GM12878 (cell line): ENCODE measurements around the gene RPS6KL1. TPM values are rescaled to one million over a fixed set of nuclear protein-coding genes. Genes with fewer than 3 reads are reported as not detected.

Experiments
- GATAD2B ChIP-seq: fragments of 450-650 bp; conservative IDR thresholded peaks from 2 replicates; pipeline ENCODE4 v1.6.1; 2017; ENCODE audit warnings: low read depth, mild to moderate bottlenecking, moderate library complexity
- MEF2A ChIP-seq: IDR thresholded peaks from 2 replicates; pipeline ENCODE4 v1.6.1; 2011; ENCODE audit warnings: low read depth, mild to moderate bottlenecking, low read length, moderate library complexity; ENCODE audit not compliant: insufficient read depth
- MTA2 ChIP-seq: fragments of 450-650 bp; IDR thresholded peaks from 2 replicates; pipeline ENCODE4 v1.6.1; 2016; ENCODE audit warnings: low read depth, mild to moderate bottlenecking, moderate library complexity
- PML ChIP-seq: IDR thresholded peaks from 2 replicates; pipeline ENCODE4 v1.6.1; 2012; ENCODE audit warnings: low read length, inconsistent platforms
- RAD21 ChIP-seq: IDR thresholded peaks from 2 replicates; pipeline ENCODE4 v1.6.1; 2011; ENCODE audit warnings: mild to moderate bottlenecking, low read depth, low read length, moderate library complexity; ENCODE audit not compliant: insufficient read depth
- SMC3 ChIP-seq: IDR thresholded peaks from 2 replicates; pipeline ENCODE4 v1.6.1; 2011; ENCODE audit warnings: low read length, improper control_type of control experiment, borderline replicate concordance
- YY1 ChIP-seq: IDR thresholded peaks from 2 replicates; pipeline ENCODE4 v1.6.1; 2011; ENCODE audit warnings: low read depth, mild to moderate bottlenecking, low read length
- polyA plus RNA-seq, 11 experiments: library from polyadenylated mRNA; depleted of rRNA in 4 of 11; unstranded in 6 of 11; stranded (reverse) in 5 of 11; fragments of >200 nt; fragmentation: Nextera tagmentation in 4 of 11; fragmentation: Illumina TruSeq in 1 of 11; extraction: Ambion mirVana in 4 of 11; extraction: Trizol in 1 of 11; gene quantifications; 1 replicate in 1 of 11; 2 replicates in 10 of 11; pipeline versions ENCODE4 v1.2.1 to v1.2.3, GENCODE V29; 2011 to 2016; ENCODE audit warnings: inconsistent platforms in 2 of 11, missing spikeins in 2 of 11, low read depth in 1 of 11
- total RNA-seq, 4 experiments: library from RNA; depleted of rRNA in 3 of 4; stranded (reverse); fragments of >200 nt in 3 of 4; fragmentation: Illumina TruSeq in 1 of 4; extraction: Trizol in 1 of 4; gene quantifications; 2 replicates each; pipeline versions ENCODE4 v1.2.1 to v1.2.3, GENCODE V29; 2013 to 2021
- TF ChIP-seq, protein P1 (sequence below): fragments of 450-650 bp; IDR thresholded peaks from 2 replicates; pipeline ENCODE4 v1.6.1; 2017; ENCODE audit warnings: mild to moderate bottlenecking, low read depth, inconsistent platforms; ENCODE audit not compliant: poor library complexity, severe bottlenecking
- TF ChIP-seq, protein P2 (sequence below): IDR thresholded peaks from 2 replicates; pipeline ENCODE4 v1.6.1; 2012; ENCODE audit warnings: improper control_type of control experiment, low read depth, low read length; ENCODE audit not compliant: insufficient replicate concordance
- TF ChIP-seq, protein P3 (sequence below): fragments of 450-650 bp; IDR thresholded peaks from 2 replicates; pipeline ENCODE4 v1.6.1; 2014; ENCODE audit warnings: mild to moderate bottlenecking
- TF ChIP-seq, protein P4 (sequence below): fragments of 450-650 bp; IDR thresholded peaks from 2 replicates; pipeline ENCODE4 v1.6.1; 2017; ENCODE audit warnings: mild to moderate bottlenecking
- TF ChIP-seq, protein P5 (sequence below): IDR thresholded peaks from 2 replicates; pipeline ENCODE4 v1.6.1; 2011; ENCODE audit warnings: low read depth, low read length, improper control_type of control experiment, borderline replicate concordance
- TF ChIP-seq, protein P6 (sequence below): IDR thresholded peaks from 2 replicates; pipeline ENCODE4 v1.6.1; 2012; ENCODE audit warnings: mild to moderate bottlenecking, low read depth, low read length

Gene RPS6KL1
- total and polyA plus RNA-seq, 10 of the 15 experiments (the other 5 are each of a cell fraction or from before 2014, with no cell fraction given): 0.04 to 4.2 (median 2.0) TPM

DNA sequence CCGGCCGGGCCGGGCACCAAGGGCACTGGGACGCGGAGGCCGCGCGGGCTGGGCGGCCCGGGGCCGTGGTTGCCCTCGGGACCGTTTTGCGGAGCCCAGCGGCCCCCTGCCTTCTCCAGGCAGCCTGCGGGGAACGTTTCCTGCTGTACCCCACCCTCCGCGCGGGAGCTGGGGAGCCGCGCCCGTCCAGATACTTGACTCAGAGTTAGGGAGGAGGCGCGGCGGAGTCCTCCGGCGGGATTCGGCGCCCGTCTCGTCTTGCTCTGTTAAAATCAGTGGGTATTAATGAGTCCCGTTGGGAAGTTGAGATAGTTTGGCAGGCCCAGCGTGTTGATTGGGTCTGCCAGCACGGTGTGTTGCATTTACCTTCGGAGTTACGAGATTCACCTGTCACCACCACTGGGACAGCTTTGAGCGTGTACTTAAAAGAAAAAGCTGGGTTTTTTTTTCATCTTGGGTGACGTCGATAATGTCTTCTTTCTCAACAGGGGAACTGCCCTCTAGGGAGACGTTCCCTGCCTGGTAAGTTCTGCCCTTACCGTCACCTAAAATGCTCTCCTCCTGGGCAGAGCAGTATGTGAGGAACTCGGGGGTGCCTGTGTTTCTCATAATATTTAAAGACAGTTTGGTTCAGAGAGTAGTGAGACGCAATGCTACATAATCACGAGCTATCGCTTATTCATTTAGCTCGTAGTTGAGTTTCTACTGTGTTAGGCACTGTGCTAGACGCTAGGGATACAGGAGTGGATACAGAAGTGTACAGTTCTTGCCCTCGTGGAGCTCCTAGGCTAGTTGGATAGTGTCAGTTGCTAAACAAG, 40.7 kb downstream of the RPS6KL1 start (continued):
- peak; percentile 89; the same call in 1 of the 2 replicates for TF ChIP-seq GATAD2B
- TF ChIP-seq, protein P1, sequence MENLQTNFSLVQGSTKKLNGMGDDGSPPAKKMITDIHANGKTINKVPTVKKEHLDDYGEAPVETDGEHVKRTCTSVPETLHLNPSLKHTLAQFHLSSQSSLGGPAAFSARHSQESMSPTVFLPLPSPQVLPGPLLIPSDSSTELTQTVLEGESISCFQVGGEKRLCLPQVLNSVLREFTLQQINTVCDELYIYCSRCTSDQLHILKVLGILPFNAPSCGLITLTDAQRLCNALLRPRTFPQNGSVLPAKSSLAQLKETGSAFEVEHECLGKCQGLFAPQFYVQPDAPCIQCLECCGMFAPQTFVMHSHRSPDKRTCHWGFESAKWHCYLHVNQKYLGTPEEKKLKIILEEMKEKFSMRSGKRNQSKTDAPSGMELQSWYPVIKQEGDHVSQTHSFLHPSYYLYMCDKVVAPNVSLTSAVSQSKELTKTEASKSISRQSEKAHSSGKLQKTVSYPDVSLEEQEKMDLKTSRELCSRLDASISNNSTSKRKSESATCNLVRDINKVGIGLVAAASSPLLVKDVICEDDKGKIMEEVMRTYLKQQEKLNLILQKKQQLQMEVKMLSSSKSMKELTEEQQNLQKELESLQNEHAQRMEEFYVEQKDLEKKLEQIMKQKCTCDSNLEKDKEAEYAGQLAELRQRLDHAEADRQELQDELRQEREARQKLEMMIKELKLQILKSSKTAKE: no peak
- TF ChIP-seq RAD21: no peak
- TF ChIP-seq SMC3: no peak
- no peak for TF ChIP-seq PML
- TF ChIP-seq, protein P2, sequence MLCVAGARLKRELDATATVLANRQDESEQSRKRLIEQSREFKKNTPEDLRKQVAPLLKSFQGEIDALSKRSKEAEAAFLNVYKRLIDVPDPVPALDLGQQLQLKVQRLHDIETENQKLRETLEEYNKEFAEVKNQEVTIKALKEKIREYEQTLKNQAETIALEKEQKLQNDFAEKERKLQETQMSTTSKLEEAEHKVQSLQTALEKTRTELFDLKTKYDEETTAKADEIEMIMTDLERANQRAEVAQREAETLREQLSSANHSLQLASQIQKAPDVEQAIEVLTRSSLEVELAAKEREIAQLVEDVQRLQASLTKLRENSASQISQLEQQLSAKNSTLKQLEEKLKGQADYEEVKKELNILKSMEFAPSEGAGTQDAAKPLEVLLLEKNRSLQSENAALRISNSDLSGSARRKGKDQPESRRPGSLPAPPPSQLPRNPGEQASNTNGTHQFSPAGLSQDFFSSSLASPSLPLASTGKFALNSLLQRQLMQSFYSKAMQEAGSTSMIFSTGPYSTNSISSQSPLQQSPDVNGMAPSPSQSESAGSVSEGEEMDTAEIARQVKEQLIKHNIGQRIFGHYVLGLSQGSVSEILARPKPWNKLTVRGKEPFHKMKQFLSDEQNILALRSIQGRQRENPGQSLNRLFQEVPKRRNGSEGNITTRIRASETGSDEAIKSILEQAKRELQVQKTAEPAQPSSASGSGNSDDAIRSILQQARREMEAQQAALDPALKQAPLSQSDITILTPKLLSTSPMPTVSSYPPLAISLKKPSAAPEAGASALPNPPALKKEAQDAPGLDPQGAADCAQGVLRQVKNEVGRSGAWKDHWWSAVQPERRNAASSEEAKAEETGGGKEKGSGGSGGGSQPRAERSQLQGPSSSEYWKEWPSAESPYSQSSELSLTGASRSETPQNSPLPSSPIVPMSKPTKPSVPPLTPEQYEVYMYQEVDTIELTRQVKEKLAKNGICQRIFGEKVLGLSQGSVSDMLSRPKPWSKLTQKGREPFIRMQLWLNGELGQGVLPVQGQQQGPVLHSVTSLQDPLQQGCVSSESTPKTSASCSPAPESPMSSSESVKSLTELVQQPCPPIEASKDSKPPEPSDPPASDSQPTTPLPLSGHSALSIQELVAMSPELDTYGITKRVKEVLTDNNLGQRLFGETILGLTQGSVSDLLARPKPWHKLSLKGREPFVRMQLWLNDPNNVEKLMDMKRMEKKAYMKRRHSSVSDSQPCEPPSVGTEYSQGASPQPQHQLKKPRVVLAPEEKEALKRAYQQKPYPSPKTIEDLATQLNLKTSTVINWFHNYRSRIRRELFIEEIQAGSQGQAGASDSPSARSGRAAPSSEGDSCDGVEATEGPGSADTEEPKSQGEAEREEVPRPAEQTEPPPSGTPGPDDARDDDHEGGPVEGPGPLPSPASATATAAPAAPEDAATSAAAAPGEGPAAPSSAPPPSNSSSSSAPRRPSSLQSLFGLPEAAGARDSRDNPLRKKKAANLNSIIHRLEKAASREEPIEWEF: no peak
- TF ChIP-seq, protein P3, sequence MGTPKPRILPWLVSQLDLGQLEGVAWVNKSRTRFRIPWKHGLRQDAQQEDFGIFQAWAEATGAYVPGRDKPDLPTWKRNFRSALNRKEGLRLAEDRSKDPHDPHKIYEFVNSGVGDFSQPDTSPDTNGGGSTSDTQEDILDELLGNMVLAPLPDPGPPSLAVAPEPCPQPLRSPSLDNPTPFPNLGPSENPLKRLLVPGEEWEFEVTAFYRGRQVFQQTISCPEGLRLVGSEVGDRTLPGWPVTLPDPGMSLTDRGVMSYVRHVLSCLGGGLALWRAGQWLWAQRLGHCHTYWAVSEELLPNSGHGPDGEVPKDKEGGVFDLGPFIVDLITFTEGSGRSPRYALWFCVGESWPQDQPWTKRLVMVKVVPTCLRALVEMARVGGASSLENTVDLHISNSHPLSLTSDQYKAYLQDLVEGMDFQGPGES: peak; percentile 29; the same call in 1 of the 2 replicates
- TF ChIP-seq, protein P4, sequence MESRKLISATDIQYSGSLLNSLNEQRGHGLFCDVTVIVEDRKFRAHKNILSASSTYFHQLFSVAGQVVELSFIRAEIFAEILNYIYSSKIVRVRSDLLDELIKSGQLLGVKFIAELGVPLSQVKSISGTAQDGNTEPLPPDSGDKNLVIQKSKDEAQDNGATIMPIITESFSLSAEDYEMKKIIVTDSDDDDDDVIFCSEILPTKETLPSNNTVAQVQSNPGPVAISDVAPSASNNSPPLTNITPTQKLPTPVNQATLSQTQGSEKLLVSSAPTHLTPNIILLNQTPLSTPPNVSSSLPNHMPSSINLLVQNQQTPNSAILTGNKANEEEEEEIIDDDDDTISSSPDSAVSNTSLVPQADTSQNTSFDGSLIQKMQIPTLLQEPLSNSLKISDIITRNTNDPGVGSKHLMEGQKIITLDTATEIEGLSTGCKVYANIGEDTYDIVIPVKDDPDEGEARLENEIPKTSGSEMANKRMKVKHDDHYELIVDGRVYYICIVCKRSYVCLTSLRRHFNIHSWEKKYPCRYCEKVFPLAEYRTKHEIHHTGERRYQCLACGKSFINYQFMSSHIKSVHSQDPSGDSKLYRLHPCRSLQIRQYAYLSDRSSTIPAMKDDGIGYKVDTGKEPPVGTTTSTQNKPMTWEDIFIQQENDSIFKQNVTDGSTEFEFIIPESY: no peak
- TF ChIP-seq YY1: no peak
- no peak for TF ChIP-seq MTA2
- no peak for TF ChIP-seq MEF2A
- TF ChIP-seq, protein P5, sequence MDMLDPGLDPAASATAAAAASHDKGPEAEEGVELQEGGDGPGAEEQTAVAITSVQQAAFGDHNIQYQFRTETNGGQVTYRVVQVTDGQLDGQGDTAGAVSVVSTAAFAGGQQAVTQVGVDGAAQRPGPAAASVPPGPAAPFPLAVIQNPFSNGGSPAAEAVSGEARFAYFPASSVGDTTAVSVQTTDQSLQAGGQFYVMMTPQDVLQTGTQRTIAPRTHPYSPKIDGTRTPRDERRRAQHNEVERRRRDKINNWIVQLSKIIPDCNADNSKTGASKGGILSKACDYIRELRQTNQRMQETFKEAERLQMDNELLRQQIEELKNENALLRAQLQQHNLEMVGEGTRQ: no peak
- TF ChIP-seq, protein P6, sequence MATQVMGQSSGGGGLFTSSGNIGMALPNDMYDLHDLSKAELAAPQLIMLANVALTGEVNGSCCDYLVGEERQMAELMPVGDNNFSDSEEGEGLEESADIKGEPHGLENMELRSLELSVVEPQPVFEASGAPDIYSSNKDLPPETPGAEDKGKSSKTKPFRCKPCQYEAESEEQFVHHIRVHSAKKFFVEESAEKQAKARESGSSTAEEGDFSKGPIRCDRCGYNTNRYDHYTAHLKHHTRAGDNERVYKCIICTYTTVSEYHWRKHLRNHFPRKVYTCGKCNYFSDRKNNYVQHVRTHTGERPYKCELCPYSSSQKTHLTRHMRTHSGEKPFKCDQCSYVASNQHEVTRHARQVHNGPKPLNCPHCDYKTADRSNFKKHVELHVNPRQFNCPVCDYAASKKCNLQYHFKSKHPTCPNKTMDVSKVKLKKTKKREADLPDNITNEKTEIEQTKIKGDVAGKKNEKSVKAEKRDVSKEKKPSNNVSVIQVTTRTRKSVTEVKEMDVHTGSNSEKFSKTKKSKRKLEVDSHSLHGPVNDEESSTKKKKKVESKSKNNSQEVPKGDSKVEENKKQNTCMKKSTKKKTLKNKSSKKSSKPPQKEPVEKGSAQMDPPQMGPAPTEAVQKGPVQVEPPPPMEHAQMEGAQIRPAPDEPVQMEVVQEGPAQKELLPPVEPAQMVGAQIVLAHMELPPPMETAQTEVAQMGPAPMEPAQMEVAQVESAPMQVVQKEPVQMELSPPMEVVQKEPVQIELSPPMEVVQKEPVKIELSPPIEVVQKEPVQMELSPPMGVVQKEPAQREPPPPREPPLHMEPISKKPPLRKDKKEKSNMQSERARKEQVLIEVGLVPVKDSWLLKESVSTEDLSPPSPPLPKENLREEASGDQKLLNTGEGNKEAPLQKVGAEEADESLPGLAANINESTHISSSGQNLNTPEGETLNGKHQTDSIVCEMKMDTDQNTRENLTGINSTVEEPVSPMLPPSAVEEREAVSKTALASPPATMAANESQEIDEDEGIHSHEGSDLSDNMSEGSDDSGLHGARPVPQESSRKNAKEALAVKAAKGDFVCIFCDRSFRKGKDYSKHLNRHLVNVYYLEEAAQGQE: no peak
